ENCODE measurements around the gene VGLL4. TPM values are rescaled to one million over a fixed set of nuclear protein-coding genes. Genes with fewer than 3 reads are reported as not detected.

The VGLL4 gene
- total RNA-seq, 1 experiment from 2014 or later, result 42.1 TPM

DNA sequence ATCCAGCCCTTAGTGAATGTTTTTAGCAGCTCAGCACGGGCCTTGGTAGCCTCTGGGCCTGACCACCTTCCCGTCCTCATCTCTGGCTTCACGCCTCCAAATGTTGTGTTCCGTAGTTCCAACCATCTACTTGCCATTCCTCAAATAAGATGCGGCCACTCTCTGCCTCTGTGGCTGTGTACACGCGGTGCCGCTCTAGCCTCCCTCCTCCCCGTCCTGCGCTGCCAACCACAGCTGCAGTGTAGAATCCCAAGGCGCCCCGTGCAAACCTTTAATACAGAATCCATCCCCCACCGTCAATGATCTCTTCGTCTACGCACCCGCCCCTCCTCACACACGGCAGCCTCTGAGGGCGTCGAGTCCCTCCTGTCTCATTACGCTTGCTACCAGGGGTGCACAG, 77.2 kb downstream of the VGLL4 start:
- H3K4me1 Mint-ChIP-seq, result 0 out of 4 replicates have a peak, but pooled peaks cover 0 to 5% of the 10 kb centered on the region in 2 experiments
- no peak overlapping the region for H3T11ph ChIP-seq (ENCODE audit: low read length)
- H3K27ac ChIP-seq (ENCODE audit: insufficient read length, low read depth, low read length), result no peak overlapping the region
- H2AK5ac ChIP-seq (ENCODE audit: insufficient read length, low read length), result no peak overlapping the region
- H4K8ac ChIP-seq (replicated peaks; ENCODE audit: insufficient read length, low read depth, low read length), result no peak overlapping the region
- H3K36me3 Mint-ChIP-seq (ENCODE audit: insufficient read depth in 1 of 3, low read depth in 3 of 3), result peaks cover 7 to 29% (median 18%) of the 10 kb centered on the region in 3 experiments; a peak in 6 of 7 replicates
- WGBS (ENCODE audit: extremely low coverage, insufficient read length, low lambda C conversion rate), result no CpG with 5 or more reads among the region's 20 CpGs
- no peak overlapping the region for H2BK12ac ChIP-seq (ENCODE audit: insufficient read length, low read depth, low read length)
- no peak overlapping the region for H2AFZ ChIP-seq (ENCODE audit: low read length)
- H4K91ac ChIP-seq (ENCODE audit: insufficient read length, low read depth, low read length), result no peak overlapping the region
- H3K23me2 ChIP-seq (ENCODE audit: insufficient read length, low read depth, low read length, poor library complexity, severe bottlenecking), result no peaks in the 10 kb centered on the region
- no peak overlapping the region for H3K4ac ChIP-seq (ENCODE audit: low read depth, low read length)
- H3K4me3 Mint-ChIP-seq, result no peak overlapping the region
- TF ChIP-seq, protein P1, sequence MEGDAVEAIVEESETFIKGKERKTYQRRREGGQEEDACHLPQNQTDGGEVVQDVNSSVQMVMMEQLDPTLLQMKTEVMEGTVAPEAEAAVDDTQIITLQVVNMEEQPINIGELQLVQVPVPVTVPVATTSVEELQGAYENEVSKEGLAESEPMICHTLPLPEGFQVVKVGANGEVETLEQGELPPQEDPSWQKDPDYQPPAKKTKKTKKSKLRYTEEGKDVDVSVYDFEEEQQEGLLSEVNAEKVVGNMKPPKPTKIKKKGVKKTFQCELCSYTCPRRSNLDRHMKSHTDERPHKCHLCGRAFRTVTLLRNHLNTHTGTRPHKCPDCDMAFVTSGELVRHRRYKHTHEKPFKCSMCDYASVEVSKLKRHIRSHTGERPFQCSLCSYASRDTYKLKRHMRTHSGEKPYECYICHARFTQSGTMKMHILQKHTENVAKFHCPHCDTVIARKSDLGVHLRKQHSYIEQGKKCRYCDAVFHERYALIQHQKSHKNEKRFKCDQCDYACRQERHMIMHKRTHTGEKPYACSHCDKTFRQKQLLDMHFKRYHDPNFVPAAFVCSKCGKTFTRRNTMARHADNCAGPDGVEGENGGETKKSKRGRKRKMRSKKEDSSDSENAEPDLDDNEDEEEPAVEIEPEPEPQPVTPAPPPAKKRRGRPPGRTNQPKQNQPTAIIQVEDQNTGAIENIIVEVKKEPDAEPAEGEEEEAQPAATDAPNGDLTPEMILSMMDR (conservative IDR thresholded peaks at IDR 0.05), result no peak
- H3K27me3 ChIP-seq (ENCODE audit: insufficient read depth, low read length), result no peaks in the 10 kb centered on the region
- no peak overlapping the region for H3K4me2 ChIP-seq (ENCODE audit: insufficient read depth, insufficient read length, low read length)
- H3K27me3 Mint-ChIP-seq (ENCODE audit: low read depth), result peaks cover 1% of the 10 kb centered on the region; the same call in 1 of the 2 replicates
- H3K4me1 ChIP-seq (ENCODE audit: insufficient read depth, low read length), result no peaks in the 10 kb centered on the region
- no peak overlapping the region for H4K5ac ChIP-seq (ENCODE audit: insufficient read length, low read depth, low read length)
- H3K9me3 ChIP-seq (ENCODE audit: control insufficient read depth, low read depth, low read length), result no peaks in the 10 kb centered on the region
- no peak overlapping the region for H2BK120ac ChIP-seq (ENCODE audit: low read depth, low read length, poor library complexity, severe bottlenecking)
- no peak overlapping the region for H3K18ac ChIP-seq (ENCODE audit: insufficient read length, low read depth, low read length)
- H2BK15ac ChIP-seq (ENCODE audit: low read depth, low read length), result no peak overlapping the region
- H2BK5ac ChIP-seq (ENCODE audit: insufficient read length, low read length), result no peak overlapping the region
- H3K9me3 Mint-ChIP-seq, result no peaks in the 10 kb centered on the region
- H2BK20ac ChIP-seq (ENCODE audit: low read depth, low read length, poor library complexity, severe bottlenecking), result no peak overlapping the region
- no peak overlapping the region for H3K14ac ChIP-seq (ENCODE audit: insufficient read depth, low read length)
- no peak overlapping the region for H3K56ac ChIP-seq (ENCODE audit: insufficient read length, low read depth, low read length)
- H3K9ac ChIP-seq (ENCODE audit: extremely low read depth, insufficient read length, low read length), result no peak overlapping the region
- peaks cover 3% of the 10 kb centered on the region for H3K79me1 ChIP-seq (ENCODE audit: insufficient read depth, low read depth, low read length, poor library complexity, severe bottlenecking)
- no peak for DNase-seq
- H3K79me2 ChIP-seq (ENCODE audit: insufficient read depth, low read length), result no peaks in the 10 kb centered on the region; the same call in 1 of the 2 replicates
- peaks cover 2% of the 10 kb centered on the region for H4K20me1 ChIP-seq (ENCODE audit: control insufficient read depth, insufficient read depth, insufficient read length)
- peak overlapping the region in 2 of 3 experiments; percentile 0 to 91; a peak in 4 of 7 replicates for H3K27ac Mint-ChIP-seq
- H3K23ac ChIP-seq (ENCODE audit: insufficient read length, low read depth, low read length), result no peak overlapping the region

Data from H9 (cell line).